ENCODE measurements around the gene ITPR2.
"Not testable (repeated sequence)": the region's sequence is repeated elsewhere in the genome, so short reads cannot be mapped to it uniquely, and the experiment has no call there.

The ITPR2 gene

GRCh38 chr12:26610774-26611173 is 222.2 kb downstream of the ITPR2 start:
- no peak overlapping the region for H3K4me3 ChIP-seq (ENCODE audit: low read depth, low read length)
- TF ChIP-seq CTCF (IDR thresholded peaks at IDR 0.05; ENCODE audit: borderline replicate concordance, insufficient read depth, low read depth, low read length), result no peak

- H3K4me3 ChIP-seq (ENCODE audit: low read depth, low read length), result no peak overlapping the region
- no peak for TF ChIP-seq CTCF (IDR thresholded peaks at IDR 0.05; ENCODE audit: borderline replicate concordance, insufficient read depth, low read depth, low read length)
Observed at GRCh38 chr12:26609986-26610385, 223.0 kb downstream of the ITPR2 start.

- no peak for TF ChIP-seq CTCF (IDR thresholded peaks at IDR 0.05; ENCODE audit: borderline replicate concordance, insufficient read depth, low read depth, low read length)
- no peak overlapping the region for H3K4me3 ChIP-seq (ENCODE audit: low read depth, low read length)
Observed at GRCh38 chr12:26608706-26609105, 224.3 kb downstream of the ITPR2 start.

- no peak for TF ChIP-seq CTCF (IDR thresholded peaks at IDR 0.05; ENCODE audit: borderline replicate concordance, insufficient read depth, low read depth, low read length)
- no peak overlapping the region for H3K4me3 ChIP-seq (ENCODE audit: low read depth, low read length)
Observed at GRCh38 chr12:26608273-26608672, 224.7 kb downstream of the ITPR2 start.

DNA sequence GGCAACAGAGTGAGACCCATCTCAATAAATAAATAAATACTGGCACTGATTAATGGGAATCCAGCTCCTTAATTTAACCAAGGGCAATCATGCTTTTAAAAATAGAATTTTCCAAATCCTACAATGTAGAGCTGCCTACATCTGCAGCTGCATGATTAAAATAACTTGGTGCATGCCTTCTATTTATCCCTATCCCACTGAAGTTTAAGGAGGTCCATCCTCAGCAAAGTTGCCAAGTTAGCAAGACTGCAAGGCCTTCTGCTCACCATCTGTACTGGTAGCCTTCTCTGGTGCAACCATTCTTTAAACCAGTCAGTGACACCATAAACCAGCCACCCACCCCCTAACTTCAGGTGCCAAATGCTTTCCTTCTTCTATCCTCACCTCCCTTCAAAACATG is 226.1 kb downstream of the ITPR2 start:
- no peak overlapping the region for H3K4me3 ChIP-seq (ENCODE audit: low read depth, low read length)

DNA sequence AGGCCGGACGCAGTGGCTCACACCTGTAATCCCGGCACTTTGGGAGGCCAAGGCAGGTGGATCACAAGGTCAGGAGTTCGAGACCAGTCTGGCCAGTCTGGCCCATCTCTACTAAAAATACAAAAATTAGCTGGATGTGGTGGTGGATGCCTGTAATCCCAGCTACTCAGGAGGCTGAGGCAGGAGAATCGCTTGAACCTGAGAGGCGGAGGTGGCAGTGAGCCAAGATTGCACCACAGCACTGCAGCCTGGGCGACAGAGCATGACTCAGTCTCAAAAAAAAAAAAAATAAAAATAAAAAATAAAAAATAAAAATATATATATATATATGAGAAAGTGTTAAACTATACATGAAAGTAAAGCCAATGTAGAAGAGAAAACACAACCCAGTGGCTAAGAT is 228.2 kb downstream of the ITPR2 start:
- H3K4me3 ChIP-seq (ENCODE audit: low read depth, low read length), result not testable (repeated sequence)

More for the DNA sequence above, 226.1 kb downstream of the ITPR2 start:
- TF ChIP-seq CTCF (IDR thresholded peaks at IDR 0.05; ENCODE audit: borderline replicate concordance, insufficient read depth, low read depth, low read length), result no peak

DNA sequence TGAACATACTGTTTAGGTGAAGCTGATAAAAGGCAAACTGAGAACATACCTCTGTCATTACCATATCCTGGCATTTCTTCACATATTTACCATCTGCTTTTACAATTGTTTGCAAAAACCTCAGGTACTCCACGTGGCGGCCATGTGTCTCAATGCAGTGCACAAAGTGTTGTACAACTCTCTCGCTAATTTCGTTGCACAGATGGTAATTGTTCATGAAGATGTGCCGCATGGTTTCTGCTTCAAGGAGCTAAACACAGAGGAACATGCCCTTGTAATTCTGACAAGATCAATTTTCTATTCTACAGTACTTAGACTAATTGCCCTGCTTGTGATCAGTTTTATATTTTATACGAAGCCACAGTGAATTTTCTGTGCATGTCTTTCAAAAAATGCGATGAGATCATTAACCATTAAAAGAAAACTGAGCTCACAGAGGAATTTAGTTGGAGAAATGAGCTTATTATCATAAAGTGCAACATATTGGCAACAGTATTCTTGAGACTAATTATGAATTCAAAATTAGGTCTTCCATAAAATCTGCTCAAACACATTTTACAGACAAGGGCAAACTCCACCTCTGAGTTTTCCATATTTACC is 233.8 kb downstream of the ITPR2 start:
- no peak for TF ChIP-seq CTCF (IDR thresholded peaks at IDR 0.05; ENCODE audit: borderline replicate concordance, insufficient read depth, low read depth, low read length)
- no peak overlapping the region for H3K4me3 ChIP-seq (ENCODE audit: low read depth, low read length)

GRCh38 chr12:26595806-26596205 is 237.2 kb downstream of the ITPR2 start:
- no peak overlapping the region for H3K4me3 ChIP-seq (ENCODE audit: low read depth, low read length)
- TF ChIP-seq CTCF (IDR thresholded peaks at IDR 0.05; ENCODE audit: borderline replicate concordance, insufficient read depth, low read depth, low read length), result no peak

Measured in GM12875 (cell line).